GM21529 (cell line): Measurements from ENCODE around the gene SLC44A4.
"Not testable (repeated sequence)": the region's sequence is repeated elsewhere in the genome, so short reads cannot be mapped to it uniquely, and the experiment has no call there.

Source experiments
- ATAC-seq: cut with Tn5 transposase; IDR thresholded peaks from one replicate; pipeline ENCODE4 v1.9.1; 2021; ENCODE audit not compliant: unreplicated experiment

The SLC44A4 gene

GRCh38 chr6:31831350-31832215, 47.2 kb downstream of the SLC44A4 start:
- ATAC-seq = no peak

- no peak for ATAC-seq
These were observed 47.9 kb downstream of the SLC44A4 start for GRCh38 chr6:31830886-31831335.

- ATAC-seq = no peak
These were observed 49.0 kb downstream of the SLC44A4 start for GRCh38 chr6:31829633-31830283.

GRCh38 chr6:31827286-31828079, 51.3 kb downstream of the SLC44A4 start, which contains the start of gene HSPA1B:
Gene HSPA1B, plus strand, starts transcription at chr6:31827738. Its CDS starts 213 bp downstream, at chr6:31827951.
- peak; percentile 64 for ATAC-seq

GRCh38 chr6:31826793-31827285, 52.0 kb downstream of the SLC44A4 start:
- ATAC-seq = peak; percentile 8

GRCh38 chr6:31825553-31825952, 53.2 kb downstream of the SLC44A4 start:
- no peak for ATAC-seq

- ATAC-seq = not testable (repeated sequence)
These were observed 55.1 kb downstream of the SLC44A4 start for GRCh38 chr6:31823592-31824196.

GRCh38 chr6:31822036-31822821, 56.6 kb downstream of the SLC44A4 start:
- ATAC-seq = no peak

- no peak for ATAC-seq
These were observed 57.3 kb downstream of the SLC44A4 start for GRCh38 chr6:31821301-31822035.

GRCh38 chr6:31820399-31820798, 58.4 kb downstream of the SLC44A4 start:
- ATAC-seq = not testable (repeated sequence)

- ATAC-seq = no peak
These were observed 58.9 kb downstream of the SLC44A4 start for GRCh38 chr6:31819871-31820299.

- ATAC-seq = not testable (repeated sequence)
These were observed 60.8 kb downstream of the SLC44A4 start for GRCh38 chr6:31817929-31818511.

GRCh38 chr6:31817133-31817928, 61.5 kb downstream of the SLC44A4 start:
- ATAC-seq = not testable (repeated sequence)

- peak; percentile 45 for ATAC-seq
These were observed 63.6 kb downstream of the SLC44A4 start, which contains the start of the genes HSPA1A and HSPA1L for GRCh38 chr6:31815025-31815838. Gene HSPA1A, plus strand, starts transcription at chr6:31815543. Its CDS starts 214 bp downstream, at chr6:31815757. Gene HSPA1L, minus strand, starts transcription at chr6:31815283. Its CDS starts 3,311 bp downstream, at chr6:31811972.

GRCh38 chr6:31814677-31815024, 64.1 kb downstream of the SLC44A4 start:
- no peak for ATAC-seq

- no peak for ATAC-seq
These were observed 65.3 kb downstream of the SLC44A4 start for GRCh38 chr6:31813465-31813849.
